ENCODE data around the gene SHF. TPM values are rescaled to one million over a fixed set of nuclear protein-coding genes. Genes with fewer than 3 reads are reported as not detected.
A peak's percentile ranks its signal among the peaks of the same experiment; 100 is the strongest.
"Not testable (repeated sequence)": the region's sequence is repeated elsewhere in the genome, so short reads cannot be mapped to it uniquely, and the experiment has no call there.

SHF gene
- total RNA-seq, 2 donors from 2014 or later, result 2.0 to 2.8 TPM

GRCh38 chr15:45140557-45141250 lies 47.1 kb downstream of the SHF start:
- Mint-ChIP-seq H3K4me3 (no peak overlapping the region), H3K27me3 (peaks cover 25% of the 10 kb centered on the region), H3K4me1 (peaks cover 3% of the 10 kb centered on the region), H3K36me3 (ENCODE audit: low read depth) (no peaks in the 10 kb centered on the region), H3K27ac (no peak overlapping the region)
- ATAC-seq, result no peak
- DNase-seq, result no peak
- H3K9me3 ChIP-seq (ENCODE audit: control insufficient read depth, low read length, poor library complexity, severe bottlenecking), result no peaks in the 10 kb centered on the region

DNA sequence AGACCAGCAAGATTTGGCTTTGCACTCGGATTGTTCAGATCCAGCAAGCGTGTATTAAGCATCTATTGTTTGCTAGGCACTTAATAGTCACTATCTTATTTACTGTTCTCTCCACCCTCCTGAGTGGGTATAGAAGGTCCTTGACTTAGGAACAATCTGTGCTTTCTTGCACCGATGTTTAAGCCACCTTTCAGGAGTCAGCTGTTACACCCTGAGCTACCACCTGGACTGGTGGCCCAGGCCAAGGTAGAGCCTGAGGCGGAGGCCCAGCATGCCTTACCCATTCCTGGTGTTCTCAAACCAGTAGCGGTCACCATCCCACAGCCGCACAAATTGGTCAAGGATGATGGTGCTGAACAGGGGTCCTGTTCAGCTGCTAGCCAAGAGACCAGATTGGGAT lies 48.0 kb downstream of the SHF start:
- DNase-seq (no peak), ATAC-seq (no peak)
- no peak overlapping the region for H3K27ac Mint-ChIP-seq
- peaks cover 25% of the 10 kb centered on the region for H3K27me3 Mint-ChIP-seq
- H3K9me3 ChIP-seq (ENCODE audit: control insufficient read depth, low read length, poor library complexity, severe bottlenecking), result no peaks in the 10 kb centered on the region
- peaks cover 3% of the 10 kb centered on the region for H3K4me1 Mint-ChIP-seq
- H3K36me3 Mint-ChIP-seq (ENCODE audit: low read depth), result no peaks in the 10 kb centered on the region
- no peak overlapping the region for H3K4me3 Mint-ChIP-seq

DNA sequence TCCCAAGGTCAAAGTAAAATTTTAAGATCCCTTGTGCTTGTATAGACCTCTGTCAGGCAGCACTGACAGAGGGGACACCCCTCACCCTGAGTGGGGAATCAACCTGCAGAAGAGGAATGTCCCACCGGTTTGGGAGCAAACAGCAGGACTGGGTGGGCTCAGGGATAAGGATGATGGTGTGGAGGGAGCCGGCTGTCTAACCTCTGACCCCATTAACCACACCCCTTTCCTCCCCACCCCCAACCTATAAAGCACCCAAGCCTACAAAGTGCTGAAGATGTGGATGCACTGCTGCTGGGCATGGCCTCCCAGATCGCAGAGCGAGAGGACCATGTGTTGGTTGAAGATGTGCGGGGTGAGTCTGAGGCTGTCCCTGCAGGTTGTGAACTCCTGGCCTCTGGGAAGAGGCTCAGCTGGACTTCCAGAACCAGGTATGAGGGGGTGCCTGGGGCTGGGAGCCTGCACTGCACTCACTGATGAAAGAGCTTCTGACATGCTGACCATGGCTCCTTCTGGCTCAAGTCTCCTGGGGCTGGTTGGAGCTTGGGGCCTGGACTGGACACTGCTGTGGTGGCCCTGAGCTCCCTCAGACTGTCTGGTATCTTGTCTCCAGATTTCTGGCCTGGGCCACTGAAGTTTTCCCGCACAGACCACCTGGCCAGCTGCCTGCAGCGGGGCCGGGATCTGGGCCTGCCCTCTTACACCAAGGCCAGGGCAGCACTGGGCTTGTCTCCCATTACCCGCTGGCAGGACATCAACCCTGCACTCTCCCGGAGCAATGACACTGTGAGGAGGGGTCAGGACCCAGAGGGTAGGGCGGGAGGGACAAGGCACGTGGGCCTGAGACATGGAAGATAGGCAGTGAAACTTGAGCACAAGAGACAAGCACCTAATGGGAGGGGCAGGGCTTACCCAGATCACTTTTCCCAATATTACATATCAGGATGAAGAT lies 48.7 kb downstream of the SHF start:
- Mint-ChIP-seq H3K4me3 (no peak overlapping the region), H3K27ac (no peak overlapping the region), H3K27me3 (peaks cover 29% of the 10 kb centered on the region), H3K4me1 (peaks cover 5% of the 10 kb centered on the region), H3K36me3 (ENCODE audit: low read depth) (no peaks in the 10 kb centered on the region)
- no peak for DNase-seq
- no peak for ATAC-seq
- H3K9me3 ChIP-seq (ENCODE audit: control insufficient read depth, low read length, poor library complexity, severe bottlenecking), result no peaks in the 10 kb centered on the region

- no peak for ATAC-seq
- DNase-seq, result no peak
- no peak overlapping the region for H3K4me3 Mint-ChIP-seq
- H3K27ac Mint-ChIP-seq, result no peak overlapping the region
- H3K4me1 Mint-ChIP-seq, result peaks cover 5% of the 10 kb centered on the region
- peaks cover 3% of the 10 kb centered on the region for H3K36me3 Mint-ChIP-seq (ENCODE audit: low read depth)
- H3K9me3 ChIP-seq (ENCODE audit: control insufficient read depth, low read length, poor library complexity, severe bottlenecking), result no peaks in the 10 kb centered on the region
- peaks cover 43% of the 10 kb centered on the region for H3K27me3 Mint-ChIP-seq
Observed at GRCh38 chr15:45137703-45138102, 50.1 kb downstream of the SHF start.

- Mint-ChIP-seq H3K4me1 (peaks cover 7% of the 10 kb centered on the region), H3K4me3 (peak overlapping the region; percentile 39), H3K27ac (no peak overlapping the region), H3K36me3 (ENCODE audit: low read depth) (peaks cover 3% of the 10 kb centered on the region), H3K27me3 (peaks cover 52% of the 10 kb centered on the region)
- DNase-seq (no peak), ATAC-seq (no peak)
- no peaks in the 10 kb centered on the region for H3K9me3 ChIP-seq (ENCODE audit: control insufficient read depth, low read length, poor library complexity, severe bottlenecking)
Observed at GRCh38 chr15:45136378-45136764, 51.4 kb downstream of the SHF start.

DNA sequence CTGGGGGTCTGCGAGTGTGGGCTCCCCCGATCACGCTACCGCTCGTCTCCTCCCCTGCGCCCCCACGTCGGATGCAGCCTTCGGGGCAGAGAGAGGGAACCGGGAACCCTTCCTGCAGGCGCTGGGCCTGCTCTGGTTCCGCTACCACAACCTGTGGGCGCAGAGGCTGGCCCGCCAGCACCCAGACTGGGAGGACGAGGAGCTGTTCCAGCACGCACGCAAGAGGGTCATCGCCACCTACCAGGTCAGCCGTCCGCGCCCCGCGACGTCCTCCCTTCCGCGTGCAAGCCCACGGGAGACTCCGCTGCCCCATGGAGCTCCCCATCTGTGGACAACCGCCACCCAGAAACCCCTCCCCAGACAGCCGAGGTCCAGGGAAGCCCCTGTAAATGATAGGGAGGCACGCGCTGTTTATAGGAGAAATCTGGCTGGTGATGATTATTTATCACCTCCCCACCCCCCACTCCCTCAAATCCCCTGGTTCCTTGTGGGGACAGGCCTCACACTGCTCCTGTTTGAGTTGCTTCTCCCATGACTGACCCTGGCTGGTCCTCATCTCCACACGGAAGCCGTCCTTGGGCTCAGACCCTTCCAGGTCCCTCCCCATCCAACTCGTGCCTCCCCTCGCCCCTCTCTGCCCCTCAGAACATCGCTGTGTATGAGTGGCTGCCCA lies 51.9 kb downstream of the SHF start:
- H3K4me1 Mint-ChIP-seq; DNase-seq; H3K9me3 ChIP-seq (ENCODE audit: control insufficient read depth, low read length, poor library complexity, severe bottlenecking); H3K27ac Mint-ChIP-seq; H3K36me3 Mint-ChIP-seq (ENCODE audit: low read depth); ATAC-seq; H3K4me3 Mint-ChIP-seq: not testable (repeated sequence)
- H3K27me3 Mint-ChIP-seq, result peaks cover 57% of the 10 kb centered on the region

DNA sequence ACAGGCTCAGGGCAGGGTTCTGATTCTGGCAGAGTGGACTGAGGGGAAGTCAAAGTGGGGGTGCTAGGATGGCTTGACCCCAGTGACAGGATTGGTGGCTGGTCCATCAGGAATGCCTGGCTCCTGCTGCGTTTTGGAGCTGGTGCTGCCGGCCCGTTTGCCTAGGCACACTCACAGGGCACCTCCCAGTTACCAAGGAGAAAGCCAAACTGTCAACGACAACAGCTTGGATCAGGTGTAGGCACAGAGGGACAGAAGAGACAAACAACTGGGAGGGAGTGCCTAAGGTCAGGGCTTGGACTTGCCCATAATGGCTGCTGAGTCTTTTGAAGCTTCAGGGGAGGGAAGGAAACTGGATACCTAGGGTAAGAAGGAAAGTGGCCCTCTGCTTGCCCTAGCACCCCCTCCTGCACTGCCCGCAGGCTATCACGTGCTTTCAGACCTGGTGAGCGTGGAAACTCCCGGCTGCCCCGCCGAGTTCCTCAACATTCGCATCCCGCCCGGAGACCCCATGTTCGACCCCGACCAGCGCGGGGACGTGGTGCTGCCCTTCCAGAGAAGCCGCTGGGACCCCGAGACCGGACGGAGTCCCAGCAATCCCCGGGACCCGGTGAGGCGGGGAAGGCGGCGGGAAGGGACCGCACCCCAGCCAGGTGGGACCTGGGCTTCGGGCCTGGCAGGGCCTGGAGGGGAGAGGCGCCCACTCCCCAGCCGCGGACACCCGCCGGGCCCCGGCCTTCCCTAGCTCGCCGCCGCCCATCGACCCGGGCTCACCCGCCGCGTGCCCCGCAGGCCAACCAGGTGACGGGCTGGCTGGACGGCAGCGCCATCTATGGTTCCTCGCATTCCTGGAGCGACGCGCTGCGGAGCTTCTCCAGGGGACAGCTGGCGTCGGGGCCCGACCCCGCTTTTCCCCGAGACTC lies 52.8 kb downstream of the SHF start:
- peak; percentile 71 for ATAC-seq
- no peak for DNase-seq
- peaks cover 64% of the 10 kb centered on the region for H3K27me3 Mint-ChIP-seq
- H3K4me3 Mint-ChIP-seq, result peak overlapping the region; percentile 73
- H3K4me1 Mint-ChIP-seq, result peaks cover 7% of the 10 kb centered on the region
- H3K27ac Mint-ChIP-seq, result no peak overlapping the region
- H3K9me3 ChIP-seq (ENCODE audit: control insufficient read depth, low read length, poor library complexity, severe bottlenecking), result no peaks in the 10 kb centered on the region
- H3K36me3 Mint-ChIP-seq (ENCODE audit: low read depth), result peaks cover 5% of the 10 kb centered on the region

- no peak for DNase-seq
- H3K4me3 Mint-ChIP-seq, result peak overlapping the region; percentile 65
- H3K4me1 Mint-ChIP-seq, result peaks cover 7% of the 10 kb centered on the region
- no peaks in the 10 kb centered on the region for H3K9me3 ChIP-seq (ENCODE audit: control insufficient read depth, low read length, poor library complexity, severe bottlenecking)
- H3K27ac Mint-ChIP-seq, result no peak overlapping the region
- peaks cover 66% of the 10 kb centered on the region for H3K27me3 Mint-ChIP-seq
- no peak for ATAC-seq
- peaks cover 5% of the 10 kb centered on the region for H3K36me3 Mint-ChIP-seq (ENCODE audit: low read depth)
Observed at GRCh38 chr15:45134046-45134445, 53.7 kb downstream of the SHF start.

- Mint-ChIP-seq H3K4me1 (peaks cover 7% of the 10 kb centered on the region), H3K27ac (no peak overlapping the region), H3K36me3 (ENCODE audit: low read depth) (peaks cover 5% of the 10 kb centered on the region), H3K27me3 (peaks cover 70% of the 10 kb centered on the region), H3K4me3 (no peak overlapping the region)
- DNase-seq, result no peak
- H3K9me3 ChIP-seq (ENCODE audit: control insufficient read depth, low read length, poor library complexity, severe bottlenecking), result no peaks in the 10 kb centered on the region
- ATAC-seq, result no peak
Observed at GRCh38 chr15:45133561-45133920, 54.2 kb downstream of the SHF start.

- Mint-ChIP-seq H3K4me3 (no peak overlapping the region), H3K27me3 (peaks cover 70% of the 10 kb centered on the region), H3K36me3 (ENCODE audit: low read depth) (peaks cover 5% of the 10 kb centered on the region), H3K4me1 (peaks cover 7% of the 10 kb centered on the region), H3K27ac (no peak overlapping the region)
- no peak for ATAC-seq
- no peaks in the 10 kb centered on the region for H3K9me3 ChIP-seq (ENCODE audit: control insufficient read depth, low read length, poor library complexity, severe bottlenecking)
- DNase-seq, result no peak
Observed at GRCh38 chr15:45132844-45133560, 54.8 kb downstream of the SHF start.

- Mint-ChIP-seq H3K4me3 (no peak overlapping the region), H3K27me3 (peaks cover 73% of the 10 kb centered on the region), H3K4me1 (peaks cover 6% of the 10 kb centered on the region), H3K36me3 (ENCODE audit: low read depth) (peaks cover 5% of the 10 kb centered on the region), H3K27ac (no peak overlapping the region)
- no peak for DNase-seq
- H3K9me3 ChIP-seq (ENCODE audit: control insufficient read depth, low read length, poor library complexity, severe bottlenecking), result no peaks in the 10 kb centered on the region
- ATAC-seq, result no peak
Observed at GRCh38 chr15:45131510-45131909, 56.3 kb downstream of the SHF start.
